HCT116 (cell line): ENCODE data around the gene PARD6G. TPM values are rescaled to one million over a fixed set of nuclear protein-coding genes. Genes with fewer than 3 reads are reported as not detected.
"Not testable (repeated sequence)": the region's sequence is repeated elsewhere in the genome, so short reads cannot be mapped to it uniquely, and the experiment has no call there.

Experiments
- ATAC-seq: fragments of 200-7000 bp; cut with Tn5 transposase; 2 replicates; pipeline ENCODE4 v1.9.1; 2020; ENCODE audit warnings: mild to moderate bottlenecking, moderate library complexity
- BruUV-seq: library from RNA; stranded (reverse); fragments of 400-500 nt; replicated peaks from 2 replicates; lab custom pipeline; 2021; lab: Mats Ljungman, UMichigan
- CTCF ChIA-PET: fragments of 300-600 bp; sonication (Branson Sonifier 250); formaldehyde crosslinking; loops from one replicate; lab custom pipeline; 2021; ENCODE audit warnings: antibody characterized with exemption; lab: Charles Lee
- POLR2A ChIA-PET: fragments of 300-600, 350-600 bp; sonication (Branson Sonifier 250); formaldehyde crosslinking; loops from one replicate; lab custom pipeline; 2021; ENCODE audit warnings: antibody characterized with exemption; lab: Charles Lee
- RAD21 ChIA-PET, 2 experiments: fragments of 300-600 bp; sonication (Branson Sonifier 250); formaldehyde crosslinking; loops; one replicate each; lab custom pipeline; 2023; ENCODE audit warnings: low total read pairs in 2 of 2; ENCODE audit not compliant: uncharacterized antibody in 2 of 2, unreplicated experiment in 2 of 2, low non-redundant PET in 1 of 2; lab: Charles Lee
- DNase-seq: peaks from one replicate; pipeline ENCODE4 v3.0.0-alpha.2; 2010; ENCODE audit warnings: low read depth, low spot score
- H2AFZ ChIP-seq: fragments of 200-600 bp; shearing (Covaris generic), sonication (generic); 2 replicates; pipeline ENCODE4 v1.6.1; 2017; ENCODE audit warnings: low read depth, mixed run types, mixed read lengths, antibody characterized with exemption, low read length; ENCODE audit not compliant: poor library complexity, severe bottlenecking
- H3K27ac ChIP-seq: 2 replicates; pipeline ENCODE4 v1.5.1; 2012; ENCODE audit warnings: low read depth, low read length
- H3K27me3 ChIP-seq: fragments of 200-600 bp; sonication (generic); 2 replicates; pipeline ENCODE4 v1.6.1; 2016; ENCODE audit warnings: mixed run types, low read length, mixed read lengths; ENCODE audit not compliant: insufficient read depth
- H3K36me3 ChIP-seq, 2 experiments: fragments of 200-500 bp in 1 of 2; fragments of 200-600 bp in 1 of 2; sonication (Bioruptor generic) in 1 of 2; sonication (generic) in 1 of 2; 2 replicates each; pipeline versions ENCODE4 v1.5.1 to v1.6.1; 2014 to 2016; ENCODE audit warnings: low read length in 2 of 2, inconsistent platforms in 1 of 2, mixed read lengths in 1 of 2, mixed run types in 1 of 2; ENCODE audit not compliant: insufficient read depth in 2 of 2, control insufficient read depth in 1 of 2
- H3K4me1 ChIP-seq, 2 experiments: fragments of 200-600 bp in 1 of 2; sonication (generic) in 1 of 2; 2 replicates each; pipeline versions ENCODE4 v1.5.1 to v1.6.1; 2012 to 2017; ENCODE audit warnings: low read length in 2 of 2, inconsistent platforms in 1 of 2, mild to moderate bottlenecking in 1 of 2, mixed read lengths in 1 of 2, mixed run types in 1 of 2, moderate library complexity in 1 of 2; ENCODE audit not compliant: insufficient read depth in 2 of 2, control insufficient read depth in 1 of 2
- H3K4me2 ChIP-seq: fragments of 200-600 bp; sonication (generic); 2 replicates; pipeline ENCODE4 v1.6.1; 2017; ENCODE audit warnings: mixed run types, low read length, mixed read lengths
- H3K4me3 ChIP-seq, 2 experiments: fragments of 200-600 bp in 1 of 2; sonication (generic) in 1 of 2; replicated peaks in 1 of 2; 2 replicates each; pipeline ENCODE4 v1.5.1; 2011 to 2016; ENCODE audit warnings: low read length in 2 of 2, control low read depth in 1 of 2, low read depth in 1 of 2, mild to moderate bottlenecking in 1 of 2, mixed read lengths in 1 of 2, mixed run types in 1 of 2
- H3K79me2 ChIP-seq: fragments of 200-600 bp; sonication (generic); 2 replicates; pipeline ENCODE4 v1.6.1; 2017; ENCODE audit warnings: mild to moderate bottlenecking, mixed run types, low read length, moderate library complexity, mixed read lengths; ENCODE audit not compliant: insufficient read depth
- H3K9ac ChIP-seq: fragments of 200-600 bp; sonication (generic); 2 replicates; pipeline ENCODE4 v1.6.1; 2016; ENCODE audit warnings: low read length, mixed read lengths
- H3K9me2 ChIP-seq: fragments of 200-600 bp; sonication (generic), shearing (Covaris generic); 2 replicates; pipeline ENCODE4 v1.6.1; 2017; ENCODE audit warnings: mixed run types, mild to moderate bottlenecking, moderate library complexity; ENCODE audit not compliant: insufficient read depth
- H3K9me3 ChIP-seq, 2 experiments: fragments of 200-500 bp in 1 of 2; fragments of 200-600 bp in 1 of 2; sonication (Bioruptor generic) in 1 of 2; sonication (generic) in 1 of 2; 2 replicates each; pipeline ENCODE4 v1.6.1; 2014 to 2017; ENCODE audit warnings: low read length in 2 of 2, mixed read lengths in 2 of 2, inconsistent platforms in 1 of 2, low read depth in 1 of 2, mild to moderate bottlenecking in 1 of 2, mixed run types in 1 of 2, moderate library complexity in 1 of 2; ENCODE audit not compliant: control insufficient read depth in 1 of 2, insufficient read depth in 1 of 2
- H4K20me1 ChIP-seq: fragments of 200-600 bp; sonication (generic), shearing (Covaris generic); 2 replicates; pipeline ENCODE4 v1.6.1; 2017; ENCODE audit warnings: mixed run types, mild to moderate bottlenecking, moderate library complexity; ENCODE audit not compliant: insufficient read depth
- CBX3 ChIP-seq: IDR thresholded peaks from 2 replicates; pipeline ENCODE4 v1.6.1; 2012; ENCODE audit warnings: low read depth
- POLR2AphosphoS5 ChIP-seq: IDR thresholded peaks from 2 replicates; pipeline ENCODE4 v1.6.1; 2011; ENCODE audit warnings: mild to moderate bottlenecking, low read depth, low read length, moderate library complexity
- ZFX ChIP-seq: fragments of 450-650 bp; IDR thresholded peaks from 2 replicates; pipeline ENCODE4 v1.6.1; 2017
- intact Hi-C: fragments of 100-400 bp; cut with micrococcal nuclease; formaldehyde crosslinking; loops from 2 replicates; pipeline ENCODE4 v1.10.0; 2022
- total RNA-seq: library from RNA; stranded (reverse); gene quantifications from one replicate; pipeline ENCODE4 v1.2.1, GENCODE V29; 2021; ENCODE audit not compliant: unreplicated experiment

Gene PARD6G
- total RNA-seq, 1 experiment from 2014 or later: 12.8 TPM

DNA sequence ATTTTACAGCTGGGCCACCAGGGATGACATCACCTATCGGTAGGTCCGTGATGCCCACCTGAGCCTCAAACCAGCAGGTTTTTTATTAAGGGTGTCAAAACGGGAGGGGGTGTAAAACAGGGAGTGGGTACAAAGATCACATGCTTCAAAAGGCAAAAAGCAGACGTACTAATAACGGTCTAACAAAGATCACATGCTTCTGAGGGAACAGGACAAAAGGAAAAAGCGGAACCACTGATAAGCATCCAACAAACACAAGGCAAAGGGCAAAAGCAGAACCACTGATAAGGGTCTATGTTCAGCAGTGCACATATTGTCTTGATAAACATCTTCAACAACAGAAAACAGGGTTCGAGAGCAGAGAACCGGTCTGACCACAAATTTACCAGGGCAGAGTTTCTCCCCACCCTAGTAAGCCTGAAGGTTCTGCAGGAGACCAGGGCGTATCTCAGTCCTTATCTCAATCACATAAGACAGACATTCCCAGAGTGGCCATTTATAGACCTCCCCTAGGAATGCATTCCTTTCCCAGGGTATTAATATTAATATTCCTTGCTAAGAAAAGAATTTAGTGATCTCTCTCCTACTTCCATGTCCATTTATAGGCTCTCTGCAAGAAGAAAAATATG lies 82.5 kb downstream of the PARD6G start:
- H3K79me2 ChIP-seq, H3K9me3 ChIP-seq, H3K9me2 ChIP-seq, H2AFZ ChIP-seq, H3K4me3 ChIP-seq, ATAC-seq, H3K4me2 ChIP-seq, intact Hi-C loops, RAD21 ChIA-PET, DNase-seq, H3K27me3 ChIP-seq, H3K27ac ChIP-seq, POLR2A ChIA-PET, BruUV-seq, H3K9ac ChIP-seq, H3K4me1 ChIP-seq, CTCF ChIA-PET, H3K36me3 ChIP-seq, H4K20me1 ChIP-seq: not testable (repeated sequence)
- TF ChIP-seq CBX3: peak; percentile 31; the same call in 1 of the 2 replicates

DNA sequence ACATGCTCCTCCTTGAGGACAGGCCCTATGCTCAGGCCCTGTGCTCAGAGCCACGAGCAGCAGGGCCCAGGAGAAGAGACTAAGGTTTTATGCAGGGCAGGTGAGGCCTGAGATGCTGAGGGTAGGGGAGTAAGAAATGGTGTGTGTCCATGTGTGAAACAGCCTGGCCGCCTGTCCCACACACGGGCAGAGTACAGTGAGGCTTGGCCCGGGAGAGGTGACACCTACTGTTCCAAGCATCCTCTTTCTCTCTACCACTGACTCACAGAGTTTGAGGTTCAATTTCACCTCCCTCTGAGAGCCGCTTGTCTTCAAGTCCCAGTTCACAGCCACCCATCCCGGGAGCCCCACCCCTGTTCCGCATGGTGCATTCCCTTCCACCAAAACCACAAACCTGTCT lies 84.1 kb downstream of the PARD6G start:
- Histone ChIP-seq H2AFZ (no peak overlapping the region), H4K20me1 (no peaks in the 10 kb centered on the region; the same call in 1 of the 2 replicates), H3K79me2 (no peaks in the 10 kb centered on the region), H3K27ac (no peak overlapping the region), H3K9ac (no peak overlapping the region), H3K4me2 (no peak overlapping the region), H3K9me3 (0 out of 4 replicates have a peak, but pooled peaks cover 0 to 3% of the 10 kb centered on the region in 2 experiments), H3K36me3 (no peaks in the 10 kb centered on the region), H3K4me3 (no peak overlapping the region), H3K9me2 (no peaks in the 10 kb centered on the region), H3K27me3 (no peaks in the 10 kb centered on the region), H3K4me1 (no peaks in the 10 kb centered on the region)
- ATAC-seq (no peak), DNase-seq (no peak)
- no peak for TF ChIP-seq POLR2AphosphoS5
- no peak for TF ChIP-seq ZFX
- ChIA-PET CTCF (no interaction called here), POLR2A (no interaction called here), RAD21 (no interaction called here)
- intact Hi-C loops: no loop called here
- no TSS peak for BruUV-seq
